ENCODE measurements around the gene SDHD. TPM values are rescaled to one million over a fixed set of nuclear protein-coding genes. Genes with fewer than 3 reads are reported as not detected.

Gene SDHD
- total and polyA plus RNA-seq, 4 donors: 154 to 277 (median 177) TPM

Other genes with a start within 250 kb of the SDHD start
- 10 to 100 TPM; 25.5 to 36.3 TPM for gene ALG9, start 215.3 kb upstream of the SDHD start, total RNA-seq
- 10 to 100 TPM; 13.7 to 14.9 TPM for gene ALG9, start 215.3 kb upstream of the SDHD start, polyA plus RNA-seq
- 1 to 10 TPM; 1.3 to 2.3 TPM for gene FDXACB1, start 207.7 kb upstream of the SDHD start, total RNA-seq
- gene FDXACB1, start 207.7 kb upstream of the SDHD start, polyA plus RNA-seq: 1 to 10 TPM in 1 of 2 donors, under 1 TPM in 1; 0.95 to 1.3 TPM
- gene CFAP68, start 207.3 kb upstream of the SDHD start, total RNA-seq: 1 to 10 TPM; 6.2 to 8.2 TPM
- gene CFAP68, start 207.3 kb upstream of the SDHD start, polyA plus RNA-seq: 10 to 100 TPM; 19.3 to 27.8 TPM
- gene CRYAB, start 175.1 kb upstream of the SDHD start, total RNA-seq: 1 to 10 TPM in 1 of 2 donors, under 1 TPM in 1; 0.33 to 2.6 TPM
- gene CRYAB, start 175.1 kb upstream of the SDHD start, polyA plus RNA-seq: 1 to 10 TPM; 4.7 to 8.6 TPM
- under 1 TPM in 1 of 2 donors, not detected in 1; 0.14 TPM for gene HSPB2, start 174.1 kb upstream of the SDHD start, total RNA-seq
- under 1 TPM; 0.61 to 0.85 TPM for gene HSPB2, start 174.1 kb upstream of the SDHD start, polyA plus RNA-seq
- 1 to 10 TPM; 4.2 to 5.1 TPM for gene C11orf52, start 168.0 kb upstream of the SDHD start, total RNA-seq
- 10 to 100 TPM in 1 of 2 donors, 1 to 10 TPM in 1; 9.6 to 10.9 TPM for gene C11orf52, start 168.0 kb upstream of the SDHD start, polyA plus RNA-seq
- gene DIXDC1, start 149.5 kb upstream of the SDHD start, total RNA-seq: 10 to 100 TPM in 1 of 2 donors, 1 to 10 TPM in 1; 7.3 to 12.5 TPM
- gene DIXDC1, start 149.5 kb upstream of the SDHD start, polyA plus RNA-seq: 1 to 10 TPM; 2.8 to 4.1 TPM
- 10 to 100 TPM; 15.6 to 16.3 TPM for gene DLAT, start 61.5 kb upstream of the SDHD start, total RNA-seq
- gene DLAT, start 61.5 kb upstream of the SDHD start, polyA plus RNA-seq: 10 to 100 TPM in 1 of 2 donors, 1 to 10 TPM in 1; 8.8 to 10.8 TPM
- under 1 TPM; 0.25 to 0.42 TPM for gene PIH1D2, start 12.9 kb upstream of the SDHD start, total RNA-seq
- gene PIH1D2, start 12.9 kb upstream of the SDHD start, polyA plus RNA-seq: under 1 TPM; 0.43 to 0.52 TPM
- gene NKAPD1, start 12.6 kb upstream of the SDHD start, total RNA-seq: 10 to 100 TPM in 1 of 2 donors, 1 to 10 TPM in 1; 7.3 to 11.2 TPM
- gene NKAPD1, start 12.6 kb upstream of the SDHD start, polyA plus RNA-seq: 1 to 10 TPM; 5.3 to 7.6 TPM
- 10 to 100 TPM; 23.4 to 80.0 TPM for gene TIMM8B, start 117 bp upstream of the SDHD start, total RNA-seq
- 100 to 1,000 TPM in 1 of 2 donors, 10 to 100 TPM in 1; 77.5 to 108 TPM for gene TIMM8B, start 117 bp upstream of the SDHD start, polyA plus RNA-seq
- gene IL18, start 77.2 kb downstream of the SDHD start, total RNA-seq: 1 to 10 TPM; 3.8 to 5.2 TPM
- gene IL18, start 77.2 kb downstream of the SDHD start, polyA plus RNA-seq: 1 to 10 TPM; 3.0 to 3.3 TPM
- under 1 TPM in 1 of 2 donors, not detected in 1; 0.42 TPM for gene TEX12, start 80.5 kb downstream of the SDHD start, total RNA-seq
- gene TEX12, start 80.5 kb downstream of the SDHD start, polyA plus RNA-seq: under 1 TPM; 0.07 to 0.29 TPM
- gene BCO2, start 88.6 kb downstream of the SDHD start, total RNA-seq: 100 to 1,000 TPM in 1 of 2 donors, under 1 TPM in 1; 0.70 to 190 TPM
- gene BCO2, start 88.6 kb downstream of the SDHD start, polyA plus RNA-seq: 100 to 1,000 TPM in 1 of 2 donors, 10 to 100 TPM in 1; 24.4 to 133 TPM
- 10 to 100 TPM; 11.3 to 59.5 TPM for gene PTS, start 139.6 kb downstream of the SDHD start, total RNA-seq
- gene PTS, start 139.6 kb downstream of the SDHD start, polyA plus RNA-seq: 100 to 1,000 TPM in 1 of 2 donors, 10 to 100 TPM in 1; 39.6 to 106 TPM
- gene PLET1, start 174.0 kb downstream of the SDHD start, total RNA-seq: not detected
- gene PLET1, start 174.0 kb downstream of the SDHD start, polyA plus RNA-seq: not detected

Measured in liver (tissue), 4 donors.